NCI-H446 (cell line): ENCODE data around the gene TACC2.
"Not testable (repeated sequence)": the region's sequence is repeated elsewhere in the genome, so short reads cannot be mapped to it uniquely, and the experiment has no call there.

Experiments used
- DNase-seq, 2 experiments: peaks; one replicate each; lab custom pipeline; 2025; lab: John Stamatoyannopoulos, UW

Gene TACC2

DNA sequence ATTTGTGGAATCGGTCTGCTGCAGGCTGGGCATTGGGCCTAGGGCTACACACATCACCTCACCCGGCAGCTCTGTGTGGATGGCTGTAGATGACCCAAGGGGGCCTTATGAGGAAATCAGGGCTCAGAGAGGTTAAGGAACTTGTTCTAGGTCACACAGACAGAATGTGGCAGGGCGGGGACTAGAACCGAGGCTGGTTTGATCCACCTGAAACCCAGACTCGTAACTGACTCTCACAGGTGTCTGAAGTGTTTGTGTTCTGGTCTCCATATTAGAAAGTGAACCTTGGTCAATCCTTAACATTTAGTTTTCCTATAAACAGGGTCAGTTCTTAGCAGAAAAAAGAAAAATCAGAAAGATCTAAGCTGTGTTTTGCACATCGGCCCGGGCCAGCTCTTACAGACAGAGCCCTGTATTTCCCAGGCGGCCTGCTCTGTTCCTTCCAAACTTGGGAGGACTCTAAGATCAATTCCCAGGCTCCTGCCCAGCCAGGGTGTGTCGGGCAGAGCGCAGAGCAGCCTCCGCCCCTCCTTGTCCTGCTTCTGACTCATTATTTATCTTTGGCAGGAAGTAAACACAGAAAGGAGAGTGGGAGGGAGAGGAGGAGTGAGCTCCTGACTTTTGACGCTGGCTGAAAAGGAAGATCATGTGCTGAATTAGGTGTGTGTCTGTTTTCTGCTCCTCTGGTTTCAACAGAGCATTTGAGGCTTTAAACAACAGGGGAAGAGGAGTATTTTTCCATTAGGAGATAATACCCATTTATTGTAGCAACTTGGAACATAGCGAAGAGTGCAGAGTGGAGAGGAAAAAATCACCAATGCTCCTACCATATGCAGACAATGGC is 74.1 kb downstream of the TACC2 start:
- DNase-seq: peak in 1 of 2 experiments; percentile 40

DNA sequence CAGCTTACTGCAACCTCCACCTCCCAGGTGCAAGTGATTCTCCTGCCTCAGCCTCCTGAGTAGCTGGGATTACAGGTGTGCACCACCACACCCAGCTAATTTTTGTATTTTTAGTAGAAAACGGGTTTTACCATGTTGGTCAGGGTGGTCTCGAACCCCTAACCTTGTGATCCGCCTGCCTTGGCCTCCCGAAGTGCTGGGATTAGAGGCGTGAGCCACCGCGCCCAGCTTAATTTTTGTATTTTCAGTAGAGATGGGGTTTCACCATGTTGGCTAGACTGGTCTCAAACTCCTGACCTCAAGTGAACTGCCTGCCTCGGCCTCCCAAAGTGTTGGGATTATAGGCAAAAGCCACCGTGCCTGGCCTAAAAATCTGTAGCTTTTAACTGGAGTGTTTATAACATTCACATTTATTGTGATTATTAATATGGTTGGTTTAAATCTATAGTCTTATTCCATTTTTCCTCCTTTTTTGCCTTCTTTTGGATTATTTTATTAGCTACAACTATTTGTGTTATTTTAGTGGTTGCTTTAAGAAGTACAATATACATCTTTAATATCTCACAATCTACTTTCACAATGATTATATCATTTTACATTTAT is 77.5 kb downstream of the TACC2 start:
- DNase-seq: not testable (repeated sequence)

DNA sequence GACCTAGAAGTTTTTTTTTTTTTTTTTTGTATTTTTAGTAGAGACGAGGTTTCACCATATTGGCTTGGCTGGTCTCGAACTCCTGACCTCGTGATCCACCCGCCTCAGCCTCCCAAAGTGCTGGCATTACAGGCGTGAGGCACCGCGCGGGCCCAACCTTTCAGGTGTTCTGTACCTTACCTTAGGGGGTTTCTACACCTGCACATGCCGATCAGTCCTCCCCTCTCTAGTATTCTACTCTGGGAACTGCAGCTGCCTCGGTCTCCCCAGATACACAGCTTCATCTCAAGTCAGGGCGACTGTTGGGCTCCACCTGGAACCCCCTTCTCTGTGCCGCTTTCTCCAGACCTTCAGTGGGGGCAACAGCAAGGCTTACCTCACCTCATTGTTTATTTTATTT is 79.9 kb downstream of the TACC2 start:
- DNase-seq: no peak

DNA sequence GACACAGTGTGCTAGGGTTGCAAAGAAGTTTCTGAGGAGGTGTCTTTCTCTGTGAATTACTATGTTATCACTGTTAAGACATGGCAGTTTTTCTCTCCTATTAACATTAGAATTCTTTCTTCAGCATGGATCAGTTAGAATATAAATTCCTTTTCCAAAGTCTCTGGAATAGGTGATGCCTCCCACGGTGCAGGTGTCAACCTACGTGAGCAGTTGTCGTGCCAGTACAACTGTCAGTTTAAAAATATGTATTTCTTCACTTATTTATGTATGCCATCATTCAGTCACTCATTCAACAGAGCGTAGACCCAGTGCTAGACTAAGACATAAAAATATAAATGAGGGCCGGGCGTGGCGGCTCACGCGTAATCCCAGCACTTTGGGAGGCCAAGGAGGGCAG is 83.5 kb downstream of the TACC2 start:
- no peak for DNase-seq

DNA sequence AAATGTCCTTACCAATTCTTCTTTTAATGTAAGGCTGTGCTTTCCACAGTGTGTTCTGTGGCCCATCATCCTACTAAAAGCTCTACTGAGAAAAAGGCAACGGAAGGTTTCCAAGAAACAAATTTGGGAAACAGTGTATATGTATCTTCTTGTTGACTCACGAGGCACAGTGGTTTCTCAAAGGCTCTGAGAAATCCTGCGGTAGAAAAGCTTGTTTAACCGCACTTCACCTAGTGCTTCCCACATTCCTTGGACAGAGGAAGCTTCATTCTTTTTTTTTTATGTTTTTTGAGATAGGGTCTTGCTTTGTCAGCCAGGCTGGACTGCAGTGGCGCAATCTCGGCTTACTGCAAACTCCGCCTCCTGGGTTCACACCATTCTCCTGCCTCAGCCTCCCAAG is 84.5 kb downstream of the TACC2 start:
- DNase-seq: no peak

DNA sequence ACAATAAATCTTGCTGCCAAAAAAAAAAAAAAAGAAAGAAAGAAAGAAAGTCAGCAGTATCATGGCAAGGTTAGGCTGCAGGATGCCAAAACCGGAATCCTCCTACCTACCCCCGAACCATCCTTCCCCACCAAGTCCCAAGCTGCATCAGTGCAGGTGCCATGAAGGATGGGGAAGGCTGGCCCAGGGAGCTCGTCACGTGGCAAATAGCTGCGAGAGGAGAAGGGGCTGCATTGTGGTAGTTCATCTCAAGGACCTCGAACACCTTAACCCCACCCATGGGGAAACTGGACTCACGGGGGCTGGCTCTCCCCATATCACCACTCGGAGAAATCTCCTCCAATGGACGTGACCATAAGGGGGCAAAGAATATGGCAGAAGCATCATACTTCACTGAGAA is 86.2 kb downstream of the TACC2 start:
- DNase-seq: no peak

DNA sequence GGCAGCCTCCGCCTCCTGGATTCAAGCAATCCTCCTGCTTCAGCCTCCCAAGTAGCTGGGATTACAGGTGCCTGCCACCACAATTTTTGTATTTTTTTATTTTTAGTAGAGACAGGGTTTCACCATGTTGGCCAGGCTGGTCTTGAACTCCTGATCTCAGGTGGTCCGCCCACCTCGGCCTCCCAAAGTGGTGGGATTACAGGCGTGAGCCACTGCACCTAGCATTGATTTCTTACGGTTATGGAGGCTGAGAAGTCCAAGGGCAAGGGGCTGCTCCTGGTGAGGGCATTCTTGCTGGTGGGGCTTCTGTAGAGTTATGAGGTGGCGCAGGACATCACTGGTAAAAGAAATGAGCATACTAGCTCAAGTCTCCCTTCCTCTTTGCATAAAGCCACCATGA is 86.9 kb downstream of the TACC2 start:
- not testable (repeated sequence) for DNase-seq

DNA sequence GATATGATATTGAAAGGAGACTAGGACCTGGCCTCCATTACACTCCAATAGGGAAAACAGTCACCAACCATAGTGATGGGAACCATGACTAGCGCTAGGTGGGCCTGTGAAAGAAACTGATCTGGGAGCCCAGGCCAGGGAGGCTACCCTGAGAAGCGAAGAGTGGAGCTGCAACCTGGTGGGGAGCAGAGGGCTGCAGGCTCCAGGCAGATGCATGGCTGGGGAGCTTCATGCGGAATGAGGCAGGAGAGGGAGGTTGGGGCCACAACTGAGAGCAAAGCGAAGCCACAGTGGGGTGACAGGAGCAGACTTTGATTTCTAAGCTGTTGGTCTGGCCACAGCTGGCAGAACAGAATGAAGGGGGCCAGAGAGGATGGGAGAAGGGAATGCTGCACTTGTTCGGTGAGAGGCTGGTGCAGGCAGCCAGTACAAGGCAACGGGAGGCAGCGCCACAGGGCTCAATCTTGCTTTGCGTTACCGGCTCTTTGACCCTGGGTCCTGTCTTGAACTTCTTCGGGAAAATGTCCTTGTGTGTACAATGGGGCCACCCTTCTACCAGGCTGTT is 88.4 kb downstream of the TACC2 start:
- no peak for DNase-seq

DNA sequence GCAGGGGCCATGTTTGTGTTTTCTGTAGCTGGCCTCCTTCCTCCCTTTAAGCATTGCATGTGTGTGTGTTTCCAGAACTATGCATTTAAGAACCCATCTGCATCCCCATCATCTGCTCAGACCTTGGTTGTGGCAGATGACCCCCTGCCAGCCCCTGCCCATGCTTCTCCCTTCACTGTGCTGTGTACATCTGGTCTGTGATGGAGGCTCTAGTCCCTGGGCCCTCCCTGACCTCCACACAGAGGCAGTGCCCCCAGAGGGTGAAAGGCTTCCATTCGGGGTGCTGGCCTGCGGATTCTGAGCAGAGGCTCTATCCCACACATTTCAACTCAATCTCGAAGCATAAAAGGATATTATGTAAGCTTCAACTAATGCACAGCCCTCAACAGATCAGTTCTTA is 89.4 kb downstream of the TACC2 start:
- no peak for DNase-seq

DNA sequence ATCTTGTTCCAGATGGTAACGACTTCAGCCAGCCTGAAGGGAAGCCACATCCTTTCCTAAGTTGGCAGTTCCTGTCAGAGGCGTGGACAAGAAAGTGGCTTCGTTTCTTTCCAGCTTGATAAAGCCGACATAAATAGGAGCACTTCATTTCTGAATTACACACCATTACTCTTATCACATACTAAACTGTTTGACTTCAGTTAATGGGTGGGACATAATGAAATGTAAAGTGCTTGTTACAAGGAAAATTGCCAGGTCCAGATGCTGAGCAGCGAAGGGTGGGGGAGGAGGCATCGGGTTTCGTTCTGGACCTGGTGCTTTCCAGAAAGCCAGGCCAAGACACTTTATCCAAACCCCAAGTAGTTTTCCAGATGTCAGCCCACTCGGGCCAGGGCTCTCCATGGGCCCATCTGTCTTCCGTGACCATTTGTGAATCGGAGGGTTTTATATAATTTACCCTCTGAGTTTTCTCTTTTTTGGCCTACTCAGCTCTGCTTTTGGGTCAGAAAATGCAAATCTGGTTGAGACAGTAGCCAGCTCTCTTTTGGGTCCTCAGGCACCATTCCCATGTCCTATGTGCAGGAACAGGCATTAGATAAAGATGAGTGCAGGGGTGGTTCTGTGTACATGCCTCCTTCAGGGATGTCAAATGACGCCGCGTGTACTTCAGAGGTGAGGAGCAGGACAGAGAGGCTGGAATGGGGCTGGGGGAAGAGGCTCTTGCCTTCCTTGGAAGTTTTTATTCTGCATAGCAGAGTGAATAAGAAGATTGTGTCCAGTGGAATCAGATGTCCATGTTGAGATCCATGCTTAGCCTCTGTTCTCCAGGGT is 90.2 kb downstream of the TACC2 start:
- peak in 1 of 2 experiments; percentile 76 for DNase-seq

DNA sequence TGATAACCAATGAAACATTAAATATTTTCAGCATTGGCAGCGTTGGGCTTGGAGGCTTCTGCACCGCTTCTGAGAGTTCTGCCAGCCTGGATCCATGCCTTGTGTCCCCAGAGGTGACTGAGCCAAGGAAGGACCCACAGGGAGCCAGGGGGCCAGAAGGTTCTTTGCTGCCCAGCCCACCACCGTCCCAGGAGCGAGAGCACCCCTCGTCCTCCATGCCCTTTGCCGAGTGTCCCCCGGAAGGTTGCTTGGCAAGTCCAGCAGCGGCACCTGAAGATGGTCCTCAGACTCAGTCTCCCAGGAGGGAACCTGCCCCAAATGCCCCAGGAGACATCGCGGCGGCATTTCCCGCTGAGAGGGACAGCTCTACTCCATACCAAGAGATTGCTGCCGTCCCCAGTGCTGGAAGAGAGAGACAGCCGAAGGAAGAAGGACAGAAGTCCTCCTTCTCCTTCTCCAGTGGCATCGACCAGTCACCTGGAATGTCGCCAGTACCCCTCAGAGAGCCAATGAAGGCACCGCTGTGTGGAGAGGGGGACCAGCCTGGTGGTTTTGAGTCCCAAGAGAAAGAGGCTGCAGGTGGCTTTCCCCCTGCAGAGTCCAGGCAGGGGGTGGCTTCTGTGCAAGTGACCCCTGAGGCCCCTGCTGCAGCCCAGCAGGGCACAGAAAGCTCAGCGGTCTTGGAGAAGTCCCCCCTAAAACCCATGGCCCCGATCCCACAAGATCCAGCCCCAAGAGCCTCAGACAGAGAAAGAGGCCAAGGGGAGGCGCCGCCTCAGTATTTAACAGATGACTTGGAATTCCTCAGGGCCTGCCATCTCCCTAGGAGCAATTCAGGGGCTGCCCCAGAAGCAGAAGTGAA is 93.9 kb downstream of the TACC2 start:
- DNase-seq: peak in 1 of 2 experiments; percentile 39

DNA sequence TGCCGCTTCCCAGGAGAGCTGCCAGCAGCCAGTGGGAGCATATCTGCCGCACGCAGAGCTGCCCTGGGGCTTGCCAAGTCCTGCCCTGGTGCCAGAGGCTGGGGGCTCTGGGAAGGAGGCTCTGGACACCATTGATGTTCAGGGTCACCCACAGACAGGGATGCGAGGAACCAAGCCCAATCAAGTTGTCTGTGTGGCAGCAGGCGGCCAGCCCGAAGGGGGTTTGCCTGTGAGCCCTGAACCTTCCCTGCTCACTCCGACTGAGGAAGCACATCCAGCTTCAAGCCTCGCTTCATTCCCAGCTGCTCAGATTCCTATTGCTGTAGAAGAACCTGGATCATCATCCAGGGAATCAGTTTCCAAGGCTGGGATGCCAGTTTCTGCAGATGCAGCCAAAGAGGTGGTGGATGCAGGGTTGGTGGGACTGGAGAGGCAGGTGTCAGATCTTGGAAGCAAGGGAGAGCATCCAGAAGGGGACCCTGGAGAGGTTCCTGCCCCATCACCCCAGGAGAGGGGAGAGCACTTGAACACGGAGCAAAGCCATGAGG is 94.6 kb downstream of the TACC2 start:
- DNase-seq: peak; percentile 37 to 63

DNA sequence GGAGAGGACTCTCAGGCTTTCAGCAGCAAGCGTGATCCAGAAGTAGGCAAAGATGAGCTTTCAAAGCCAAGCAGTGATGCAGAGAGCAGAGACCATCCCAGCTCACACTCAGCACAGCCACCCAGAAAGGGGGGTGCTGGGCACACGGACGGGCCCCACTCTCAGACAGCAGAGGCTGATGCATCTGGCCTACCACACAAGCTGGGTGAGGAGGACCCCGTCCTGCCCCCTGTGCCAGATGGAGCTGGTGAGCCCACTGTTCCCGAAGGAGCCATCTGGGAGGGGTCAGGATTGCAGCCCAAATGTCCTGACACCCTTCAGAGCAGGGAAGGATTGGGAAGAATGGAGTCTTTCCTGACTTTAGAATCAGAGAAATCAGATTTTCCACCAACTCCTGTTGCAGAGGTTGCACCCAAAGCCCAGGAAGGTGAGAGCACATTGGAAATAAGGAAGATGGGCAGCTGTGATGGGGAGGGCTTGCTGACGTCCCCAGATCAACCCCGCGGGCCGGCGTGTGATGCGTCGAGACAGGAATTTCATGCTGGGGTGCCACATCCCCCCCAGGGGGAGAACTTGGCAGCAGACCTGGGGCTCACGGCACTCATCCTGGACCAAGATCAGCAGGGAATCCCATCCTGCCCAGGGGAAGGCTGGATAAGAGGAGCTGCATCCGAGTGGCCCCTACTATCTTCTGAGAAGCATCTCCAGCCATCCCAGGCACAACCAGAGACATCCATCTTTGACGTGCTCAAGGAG is 95.5 kb downstream of the TACC2 start:
- no peak for DNase-seq

DNA sequence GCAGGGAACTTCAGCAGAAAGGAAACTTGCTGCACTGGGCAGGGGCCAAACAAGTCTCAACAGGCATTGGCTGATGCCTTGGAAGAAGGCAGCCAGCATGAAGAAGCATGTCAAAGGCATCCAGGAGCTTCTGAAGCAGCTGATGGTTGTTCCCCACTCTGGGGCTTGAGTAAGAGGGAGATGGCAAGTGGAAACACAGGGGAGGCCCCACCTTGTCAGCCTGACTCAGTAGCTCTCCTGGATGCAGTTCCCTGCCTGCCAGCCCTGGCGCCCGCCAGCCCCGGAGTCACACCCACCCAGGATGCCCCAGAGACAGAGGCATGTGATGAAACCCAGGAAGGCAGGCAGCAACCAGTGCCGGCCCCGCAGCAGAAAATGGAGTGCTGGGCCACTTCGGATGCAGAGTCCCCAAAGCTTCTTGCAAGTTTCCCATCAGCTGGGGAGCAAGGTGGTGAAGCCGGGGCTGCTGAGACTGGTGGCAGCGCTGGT is 96.5 kb downstream of the TACC2 start:
- DNase-seq: no peak

DNA sequence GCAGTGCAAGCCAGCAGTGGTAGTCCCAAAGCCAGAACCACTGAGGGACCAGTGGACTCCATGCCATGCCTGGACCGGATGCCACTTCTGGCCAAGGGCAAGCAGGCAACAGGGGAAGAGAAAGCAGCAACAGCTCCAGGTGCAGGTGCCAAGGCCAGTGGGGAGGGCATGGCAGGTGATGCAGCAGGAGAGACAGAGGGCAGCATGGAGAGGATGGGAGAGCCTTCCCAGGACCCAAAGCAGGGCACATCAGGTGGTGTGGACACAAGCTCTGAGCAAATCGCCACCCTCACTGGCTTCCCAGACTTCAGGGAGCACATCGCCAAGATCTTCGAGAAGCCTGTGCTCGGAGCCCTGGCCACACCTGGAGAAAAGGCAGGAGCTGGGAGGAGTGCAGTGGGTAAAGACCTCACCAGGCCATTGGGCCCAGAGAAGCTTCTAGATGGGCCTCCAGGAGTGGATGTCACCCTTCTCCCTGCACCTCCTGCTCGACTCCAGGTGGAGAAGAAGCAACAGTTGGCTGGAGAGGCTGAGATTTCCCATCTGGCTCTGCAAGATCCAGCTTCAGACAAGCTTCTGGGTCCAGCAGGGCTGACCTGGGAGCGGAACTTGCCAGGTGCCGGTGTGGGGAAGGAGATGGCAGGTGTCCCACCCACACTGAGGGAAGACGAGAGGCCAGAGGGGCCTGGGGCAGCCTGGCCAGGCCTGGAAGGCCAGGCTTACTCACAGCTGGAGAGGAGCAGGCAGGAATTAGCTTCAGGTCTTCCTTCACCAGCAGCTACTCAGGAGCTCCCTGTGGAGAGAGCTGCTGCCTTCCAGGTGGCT is 97.7 kb downstream of the TACC2 start:
- DNase-seq: no peak

DNA sequence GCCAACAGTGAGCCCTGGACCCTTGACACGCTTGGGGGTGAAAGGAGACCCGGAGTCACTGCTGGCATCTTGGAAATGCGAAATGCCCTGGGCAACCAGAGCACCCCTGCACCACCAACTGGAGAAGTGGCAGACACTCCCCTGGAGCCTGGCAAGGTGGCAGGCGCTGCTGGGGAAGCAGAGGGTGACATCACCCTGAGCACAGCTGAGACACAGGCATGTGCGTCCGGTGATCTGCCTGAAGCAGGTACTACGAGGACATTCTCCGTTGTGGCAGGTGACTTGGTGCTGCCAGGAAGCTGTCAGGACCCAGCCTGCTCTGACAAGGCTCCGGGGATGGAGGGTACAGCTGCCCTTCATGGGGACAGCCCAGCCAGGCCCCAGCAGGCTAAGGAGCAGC is 98.5 kb downstream of the TACC2 start:
- DNase-seq: no peak

DNA sequence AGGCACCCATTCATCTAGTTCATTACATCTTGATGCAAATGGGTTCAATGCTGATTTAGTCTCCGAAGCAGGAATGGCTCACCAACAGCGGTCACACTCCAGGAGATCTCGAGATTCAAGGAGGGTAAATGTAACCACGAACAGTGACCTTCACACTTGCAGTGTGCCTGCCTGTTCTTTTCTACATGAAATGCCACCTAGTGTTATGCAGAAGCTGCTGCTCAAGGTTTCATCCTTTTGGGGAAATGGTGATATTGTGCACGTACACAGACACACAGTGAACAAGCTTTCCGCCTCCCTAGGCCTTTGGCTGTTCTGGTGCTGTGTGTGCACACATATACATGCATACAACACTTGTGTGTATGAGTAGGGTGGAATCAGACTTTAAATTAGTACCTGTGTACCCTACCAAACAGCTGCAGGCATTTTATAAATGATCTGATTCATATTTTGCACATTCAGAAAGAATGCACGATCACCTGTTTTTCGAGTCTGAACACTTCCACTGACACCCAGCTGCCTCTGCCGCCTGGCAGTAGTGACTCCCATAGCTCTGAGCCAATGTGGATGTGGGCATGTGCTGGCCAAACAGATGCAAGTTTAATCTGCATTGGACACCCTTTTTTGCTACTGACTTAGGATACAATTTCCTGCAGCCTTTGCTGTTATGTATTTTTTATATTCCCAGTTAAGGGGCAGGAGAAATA is 100.5 kb downstream of the TACC2 start:
- DNase-seq: no peak

DNA sequence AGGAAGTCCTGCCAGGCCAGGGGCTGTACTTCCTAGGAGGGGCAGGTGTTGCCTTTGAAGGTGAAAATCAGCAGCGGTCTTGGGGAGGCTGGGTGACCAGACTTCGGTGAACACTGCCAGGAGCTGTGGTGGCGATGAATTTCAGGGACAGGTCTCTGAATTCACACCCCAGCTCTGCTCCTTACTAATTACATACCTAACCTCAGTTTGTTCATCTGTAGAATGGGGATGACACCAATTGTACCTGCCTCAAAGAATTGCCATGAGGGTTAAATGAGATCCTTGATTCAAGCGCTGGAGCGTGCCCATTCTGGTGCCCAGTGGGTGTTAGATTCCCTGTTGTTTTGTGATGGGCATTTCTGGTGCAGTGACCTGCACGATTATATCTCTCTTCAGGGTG is 102.8 kb downstream of the TACC2 start:
- DNase-seq: no peak

DNA sequence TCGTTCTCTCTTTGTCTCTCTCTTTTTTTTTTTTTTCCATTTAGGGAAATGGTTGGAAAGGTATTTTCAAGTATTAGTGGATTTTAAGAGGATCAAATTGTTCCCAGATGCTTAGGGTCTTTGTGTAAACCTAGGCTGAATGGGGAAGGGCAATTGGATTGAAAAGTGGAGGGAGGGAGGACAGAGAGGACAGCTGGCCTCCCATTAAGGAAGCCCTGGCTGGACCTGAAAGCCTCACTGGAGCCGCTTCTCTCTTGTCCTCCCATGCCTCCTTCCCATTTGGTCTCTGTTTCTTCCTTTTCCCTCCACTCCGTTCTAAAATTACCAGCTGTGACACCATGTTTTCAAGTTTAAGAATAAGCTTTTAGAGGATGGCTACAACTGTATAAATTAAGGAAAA is 104.1 kb downstream of the TACC2 start:
- no peak for DNase-seq
